B cell (primary cell): ENCODE results near the gene H6PD. TPM values are rescaled to one million over a fixed set of nuclear protein-coding genes. Genes with fewer than 3 reads are reported as not detected.

ENCODE experiments used
- ATAC-seq: fragments of 200-7000 bp; cut with Tn5 transposase; one replicate; pipeline ENCODE4 v1.10.0; 2021; ENCODE audit warnings: low read depth, mild to moderate bottlenecking, moderate number of reproducible peaks, moderate library complexity
- CTCF ChIA-PET: fragments of 350-600 bp; sonication (Branson Sonifier 250); formaldehyde crosslinking; loops from one replicate; lab custom pipeline; 2021; ENCODE audit warnings: antibody characterized with exemption, inconsistent platforms; lab: Charles Lee
- POLR2A ChIA-PET: fragments of 350-600 bp; sonication (Branson Sonifier 250); formaldehyde crosslinking; loops from one replicate; lab custom pipeline; 2021; ENCODE audit warnings: antibody characterized with exemption; lab: Charles Lee
- DNase-seq: peaks from one replicate; pipeline ENCODE4 v3.0.0; 2013
- H2AFZ ChIP-seq: 2 replicates; pipeline ENCODE4 v1.6.1; 2012; ENCODE audit warnings: mild to moderate bottlenecking, low read depth, low read length; ENCODE audit not compliant: insufficient read depth, poor library complexity, severe bottlenecking
- H3K27ac ChIP-seq, 2 donors: 1 replicate in 1 of 2; 2 replicates in 1 of 2; pipeline ENCODE4 v1.5.1; 2012 to 2013; ENCODE audit warnings: low read length in 2 of 2, mild to moderate bottlenecking in 2 of 2, moderate library complexity in 1 of 2
- H3K27me3 ChIP-seq, 4 experiments: fragments of 200-600 bp in 1 of 4; sonication (generic) in 1 of 4; replicated peaks in 1 of 4; 1 replicate in 2 of 4; 2 replicates in 2 of 4; pipeline versions ENCODE4 v1.6.1 to v1.7.0; 2013 to 2016; ENCODE audit warnings: low read length in 3 of 4, mild to moderate bottlenecking in 2 of 4, mixed read lengths in 1 of 4, moderate library complexity in 1 of 4; ENCODE audit not compliant: insufficient read depth in 4 of 4, control insufficient read depth in 3 of 4; ENCODE audit errors: control extremely low read depth in 1 of 4
- H3K36me3 ChIP-seq, 2 experiments: replicated peaks in 1 of 2; 1 replicate in 1 of 2; 2 replicates in 1 of 2; pipeline versions ENCODE4 v1.6.1 to v1.7.1; 2013; ENCODE audit warnings: low read length in 1 of 2; ENCODE audit not compliant: insufficient read depth in 2 of 2, control insufficient read depth in 1 of 2; ENCODE audit errors: control extremely low read depth in 1 of 2, extremely low read depth in 1 of 2
- H3K4me1 ChIP-seq, 2 donors: fragments of 200-600 bp in 1 of 2; sonication (generic) in 1 of 2; 1 replicate in 1 of 2; 2 replicates in 1 of 2; pipeline versions ENCODE4 v1.5.1 to v1.6.1; 2013 to 2017; ENCODE audit warnings: low read length in 2 of 2; ENCODE audit not compliant: control insufficient read depth in 2 of 2, insufficient read depth in 2 of 2
- H3K4me2 ChIP-seq: replicated peaks from 2 replicates; pipeline ENCODE3; 2012; ENCODE audit warnings: mild to moderate bottlenecking, low read depth, low read length; ENCODE audit not compliant: poor library complexity, severe bottlenecking
- H3K4me3 ChIP-seq, 5 experiments: fragments of 200-600 bp in 1 of 5; sonication (generic) in 1 of 5; 1 replicate in 3 of 5; 2 replicates in 2 of 5; pipeline versions ENCODE4 v1.5.1 to v1.7.0; 2011 to 2016; ENCODE audit warnings: low read length in 4 of 5, mild to moderate bottlenecking in 4 of 5, low read depth in 2 of 5, control low read depth in 1 of 5, moderate library complexity in 1 of 5; ENCODE audit not compliant: insufficient read depth in 1 of 5; ENCODE audit errors: control extremely low read depth in 1 of 5, extremely low read depth in 1 of 5
- H3K79me2 ChIP-seq: fragments of 200-600 bp; sonication (generic); one replicate; pipeline ENCODE4 v1.6.0; 2016; ENCODE audit warnings: low read length; ENCODE audit not compliant: control insufficient read depth, insufficient read depth
- H3K9ac ChIP-seq: fragments of 200-600 bp; sonication (generic); 2 replicates; pipeline ENCODE4 v1.6.1; 2017; ENCODE audit warnings: mild to moderate bottlenecking, low read length, moderate library complexity
- H3K9me3 ChIP-seq, 3 donors: one replicate each; pipeline versions ENCODE4 v1.6.1 to v1.7.1; 2013; ENCODE audit warnings: low read length in 2 of 3; ENCODE audit not compliant: control insufficient read depth in 2 of 3, insufficient read depth in 1 of 3; ENCODE audit errors: control extremely low read depth in 1 of 3
- H4K20me1 ChIP-seq: 2 replicates; pipeline ENCODE4 v1.6.0; 2012; ENCODE audit warnings: mild to moderate bottlenecking, low read length; ENCODE audit not compliant: insufficient read depth, control insufficient read depth, poor library complexity, severe bottlenecking
- H3K27ac Mint-ChIP-seq: one replicate; pipeline ENCODE4 v1.8.0; 2021; ENCODE audit warnings: mixed read lengths
- H3K27me3 Mint-ChIP-seq: one replicate; pipeline ENCODE4 v1.8.0; 2021; ENCODE audit warnings: mixed read lengths
- H3K4me1 Mint-ChIP-seq: one replicate; pipeline ENCODE4 v1.8.0; 2021; ENCODE audit warnings: mixed read lengths
- H3K4me3 Mint-ChIP-seq: one replicate; pipeline ENCODE4 v1.8.0; 2021; ENCODE audit warnings: mixed read lengths
- H3K9me3 Mint-ChIP-seq: one replicate; pipeline ENCODE4 v1.8.0; 2022; ENCODE audit warnings: mixed read lengths; ENCODE audit not compliant: insufficient read depth
- EZH2 ChIP-seq: IDR thresholded peaks from 2 replicates; pipeline ENCODE4 v1.6.1; 2012; ENCODE audit warnings: borderline replicate concordance, low read depth, mild to moderate bottlenecking, moderate library complexity, low read length; ENCODE audit not compliant: insufficient read depth, poor library complexity, severe bottlenecking
- WGBS: methylation state at CpG from one replicate; pipeline ENCODE4 v1.1.5; 2013; ENCODE audit warnings: missing lambda C conversion rate; ENCODE audit not compliant: insufficient coverage; 5-methylcytosine and 5-hydroxymethylcytosine counted together
- intact Hi-C: fragments of 100-400 bp; cut with micrococcal nuclease; formaldehyde crosslinking; loops from one replicate; pipeline ENCODE4 v1.10.0; 2022
- polyA plus RNA-seq: library from polyadenylated mRNA; depleted of rRNA; stranded (reverse); fragments of >200 nt; gene quantifications from 2 replicates; pipeline ENCODE4 v1.2.3, GENCODE V29; 2012
- total RNA-seq, 2 donors: library from RNA; stranded (reverse); fragments of 120-200 nt in 1 of 2; gene quantifications; 1 replicate in 1 of 2; 2 replicates in 1 of 2; pipeline versions ENCODE4 v1.2.3 to v1.2.4, GENCODE V29; 2013 to 2022
- TF ChIP-seq, protein P1 (sequence below): fragments of 200-600 bp; IDR thresholded peaks from one replicate; pipeline ENCODE4 v1.8.0; 2022; ENCODE audit warnings: antibody characterized with exemption, mild to moderate bottlenecking

The H6PD gene
- total and polyA plus RNA-seq, 2 donors (not counting 1 experiment from before 2014, with no cell fraction given), result 11.3 to 30.2 TPM

DNA sequence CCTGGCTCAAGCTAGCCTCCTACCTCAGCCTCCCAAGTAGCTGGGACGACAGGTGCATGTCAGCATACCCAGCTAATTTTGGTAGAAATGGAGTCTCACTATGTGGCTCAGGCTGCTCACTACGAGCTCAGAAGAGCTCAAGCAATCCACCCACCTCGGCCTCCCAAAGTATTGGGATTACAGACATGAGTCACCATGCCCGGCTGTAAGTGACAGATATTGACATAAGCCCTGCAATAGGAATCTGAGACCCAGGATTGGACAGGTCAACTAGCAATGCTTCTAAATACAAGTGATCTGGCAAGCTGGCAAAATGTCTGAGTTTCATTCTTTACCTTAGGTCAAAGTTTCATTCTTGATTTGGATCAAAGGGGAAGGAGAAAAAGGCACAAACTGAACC, 40.5 kb upstream of the H6PD start:
- no peak overlapping the region for H3K27ac Mint-ChIP-seq
- H3K4me2 ChIP-seq, result no peak overlapping the region
- POLR2A ChIA-PET, result no interaction called here
- H3K4me1 Mint-ChIP-seq, result peaks cover 18% of the 10 kb centered on the region
- H4K20me1 ChIP-seq, result no peaks in the 10 kb centered on the region
- ATAC-seq (no peak), DNase-seq (no peak)
- H3K27me3 Mint-ChIP-seq, result peaks cover 25% of the 10 kb centered on the region
- H3K4me3 ChIP-seq, result no peak overlapping the region
- H2AFZ ChIP-seq, result no peak overlapping the region
- H3K27me3 ChIP-seq, result peaks cover 0 to 20% (median 7%) of the 10 kb centered on the region in 4 experiments
- H3K9me3 Mint-ChIP-seq, result no peaks in the 10 kb centered on the region
- CTCF ChIA-PET, result interaction anchor here (0.8 to 10.4 kb wide), 3 partner anchors 52 to 92 kb away, joined by 3 to 153 read pairs (median 46); no protein-coding TSS in a partner anchor
- intact Hi-C loops, result loop anchor here (10.0 kb wide), 1 partner anchor 189 kb away; no protein-coding TSS in a partner anchor
- no peak overlapping the region for H3K27ac ChIP-seq
- no peak overlapping the region for H3K9ac ChIP-seq
- H3K9me3 ChIP-seq, result peaks cover 0 to 5% (median 0%) of the 10 kb centered on the region in 3 donors
- no peak overlapping the region for H3K4me3 Mint-ChIP-seq
- no peaks in the 10 kb centered on the region for H3K36me3 ChIP-seq
- WGBS, result 83% methylated on average over 3 of the region's 4 CpGs
- TF ChIP-seq, protein P1, sequence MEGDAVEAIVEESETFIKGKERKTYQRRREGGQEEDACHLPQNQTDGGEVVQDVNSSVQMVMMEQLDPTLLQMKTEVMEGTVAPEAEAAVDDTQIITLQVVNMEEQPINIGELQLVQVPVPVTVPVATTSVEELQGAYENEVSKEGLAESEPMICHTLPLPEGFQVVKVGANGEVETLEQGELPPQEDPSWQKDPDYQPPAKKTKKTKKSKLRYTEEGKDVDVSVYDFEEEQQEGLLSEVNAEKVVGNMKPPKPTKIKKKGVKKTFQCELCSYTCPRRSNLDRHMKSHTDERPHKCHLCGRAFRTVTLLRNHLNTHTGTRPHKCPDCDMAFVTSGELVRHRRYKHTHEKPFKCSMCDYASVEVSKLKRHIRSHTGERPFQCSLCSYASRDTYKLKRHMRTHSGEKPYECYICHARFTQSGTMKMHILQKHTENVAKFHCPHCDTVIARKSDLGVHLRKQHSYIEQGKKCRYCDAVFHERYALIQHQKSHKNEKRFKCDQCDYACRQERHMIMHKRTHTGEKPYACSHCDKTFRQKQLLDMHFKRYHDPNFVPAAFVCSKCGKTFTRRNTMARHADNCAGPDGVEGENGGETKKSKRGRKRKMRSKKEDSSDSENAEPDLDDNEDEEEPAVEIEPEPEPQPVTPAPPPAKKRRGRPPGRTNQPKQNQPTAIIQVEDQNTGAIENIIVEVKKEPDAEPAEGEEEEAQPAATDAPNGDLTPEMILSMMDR, result no peak
- TF ChIP-seq EZH2, result no peak
- peaks cover 3 to 11% of the 10 kb centered on the region in 2 donors for H3K4me1 ChIP-seq
- no peaks in the 10 kb centered on the region for H3K79me2 ChIP-seq

DNA sequence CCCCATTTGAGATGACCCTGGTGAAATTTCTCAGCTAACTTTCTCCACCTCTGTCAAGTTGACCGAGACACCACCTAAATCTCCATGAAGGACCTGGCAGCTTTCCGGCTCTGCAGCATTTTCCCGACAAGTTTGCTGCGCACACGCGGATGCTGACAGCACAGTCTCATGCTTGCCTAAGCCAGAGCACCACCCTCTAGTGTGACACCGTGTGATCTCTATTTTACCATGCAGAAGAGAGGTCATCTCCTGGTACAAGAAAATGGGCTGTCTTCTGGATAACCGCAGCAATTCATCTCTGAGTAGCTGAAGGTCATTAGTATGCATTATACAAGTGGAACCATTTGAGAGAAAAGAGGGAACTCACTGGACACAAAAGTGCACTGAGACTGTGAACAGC, 38.9 kb upstream of the H6PD start:
- no peaks in the 10 kb centered on the region for H3K79me2 ChIP-seq
- intact Hi-C loops, result loop anchor here (1.0 to 10.0 kb wide), 8 partner anchors 14 to 296 kb away; partner anchors contain the start of genes GPR157 and H6PD
- DNase-seq, result no peak
- ChIA-PET POLR2A (no interaction called here), CTCF (interaction anchor here (0.7 to 10.4 kb wide), 13 partner anchors 8 to 295 kb away, joined by 3 to 153 read pairs (median 10); no protein-coding TSS in a partner anchor)
- H3K9me3 ChIP-seq, result peaks cover 0 to 5% (median 0%) of the 10 kb centered on the region in 3 donors
- no peak overlapping the region for H2AFZ ChIP-seq
- Mint-ChIP-seq H3K4me1 (peaks cover 25% of the 10 kb centered on the region), H3K27ac (no peak overlapping the region), H3K9me3 (no peaks in the 10 kb centered on the region), H3K4me3 (no peak overlapping the region), H3K27me3 (peaks cover 31% of the 10 kb centered on the region)
- 100% methylated on average over 8 of the region's 8 CpGs for WGBS
- H3K27me3 ChIP-seq, result peaks cover 0 to 33% (median 18%) of the 10 kb centered on the region in 4 experiments
- no peak overlapping the region for H3K4me2 ChIP-seq
- H4K20me1 ChIP-seq, result no peaks in the 10 kb centered on the region
- no peaks in the 10 kb centered on the region for H3K36me3 ChIP-seq
- H3K4me3 ChIP-seq, result no peak overlapping the region
- H3K27ac ChIP-seq, result no peak overlapping the region
- no peak for ATAC-seq
- peaks cover 3 to 11% of the 10 kb centered on the region in 2 donors for H3K4me1 ChIP-seq
- no peak overlapping the region for H3K9ac ChIP-seq
- TF ChIP-seq EZH2, result no peak
- TF ChIP-seq, protein P1, result no peak
